Glomerular endothelial cell (primary cell): ENCODE measurements around the gene AKIRIN1. TPM values are rescaled to one million over a fixed set of nuclear protein-coding genes. Genes with fewer than 3 reads are reported as not detected.
"Not testable (repeated sequence)": the region's sequence is repeated elsewhere in the genome, so short reads cannot be mapped to it uniquely, and the experiment has no call there.

Source experiments
- DNase-seq: peaks from one replicate; pipeline ENCODE4 v3.0.0-alpha.2; 2011; ENCODE audit warnings: low read depth, low spot score; ENCODE audit errors: extremely low read depth
- total RNA-seq: library from RNA; depleted of rRNA; stranded (reverse); fragments of >200 nt; gene quantifications from 2 replicates; pipeline ENCODE4 v1.2.3, GENCODE V29; 2015

AKIRIN1 gene
- total RNA-seq = 46.7 and 51.6 TPM in 2 replicates

- DNase-seq = no peak
Measured at GRCh38 chr1:38990738-38991637, at the start of gene AKIRIN1. AKIRIN1 (plus strand) TSS chr1:38991276; CDS start chr1:38991381, 105 bp downstream.

- no peak for DNase-seq
Measured at GRCh38 chr1:38941527-38942019, 49.5 kb upstream of the AKIRIN1 start, which contains the start of gene RHBDL2. RHBDL2 (minus strand) TSS chr1:38941830; CDS start chr1:38919212, 22,618 bp downstream.

GRCh38 chr1:38942664-38943428 is 48.2 kb upstream of the AKIRIN1 start:
- DNase-seq = no peak

GRCh38 chr1:38944547-38944946 is 46.5 kb upstream of the AKIRIN1 start:
- no peak for DNase-seq

GRCh38 chr1:38950553-38950952 is 40.5 kb upstream of the AKIRIN1 start:
- no peak for DNase-seq

- DNase-seq = no peak
Measured at GRCh38 chr1:38953433-38953860, 37.6 kb upstream of the AKIRIN1 start.

- no peak for DNase-seq
Measured at GRCh38 chr1:38958967-38959366, 32.1 kb upstream of the AKIRIN1 start.

- no peak for DNase-seq
Measured at GRCh38 chr1:38962113-38962512, 29.0 kb upstream of the AKIRIN1 start.

GRCh38 chr1:38962560-38962959 is 28.5 kb upstream of the AKIRIN1 start:
- no peak for DNase-seq

GRCh38 chr1:38964140-38964548 is 26.9 kb upstream of the AKIRIN1 start:
- no peak for DNase-seq

GRCh38 chr1:38973145-38973544 is 17.9 kb upstream of the AKIRIN1 start:
- DNase-seq = not testable (repeated sequence)

GRCh38 chr1:38973659-38974437 is 17.2 kb upstream of the AKIRIN1 start:
- DNase-seq = no peak

GRCh38 chr1:38977399-38978244 is 13.5 kb upstream of the AKIRIN1 start:
- DNase-seq = not testable (repeated sequence)

- DNase-seq = not testable (repeated sequence)
Measured at GRCh38 chr1:38978245-38978542, 12.9 kb upstream of the AKIRIN1 start.

GRCh38 chr1:38979380-38979779 is 11.7 kb upstream of the AKIRIN1 start:
- not testable (repeated sequence) for DNase-seq

- DNase-seq = no peak
Measured at GRCh38 chr1:38989979-38990378, 1.1 kb upstream of the AKIRIN1 start.

- DNase-seq = no peak
Measured at GRCh38 chr1:38990386-38990737, 714 bp upstream of the AKIRIN1 start.

GRCh38 chr1:38991638-38992411 is 749 bp downstream of the AKIRIN1 start:
- DNase-seq = no peak
